ENCODE data around the gene ZWILCH. TPM values are rescaled to one million over a fixed set of nuclear protein-coding genes. Genes with fewer than 3 reads are reported as not detected.

The ZWILCH gene
- total RNA-seq, 1 experiment from 2014 or later = 50.2 TPM

DNA sequence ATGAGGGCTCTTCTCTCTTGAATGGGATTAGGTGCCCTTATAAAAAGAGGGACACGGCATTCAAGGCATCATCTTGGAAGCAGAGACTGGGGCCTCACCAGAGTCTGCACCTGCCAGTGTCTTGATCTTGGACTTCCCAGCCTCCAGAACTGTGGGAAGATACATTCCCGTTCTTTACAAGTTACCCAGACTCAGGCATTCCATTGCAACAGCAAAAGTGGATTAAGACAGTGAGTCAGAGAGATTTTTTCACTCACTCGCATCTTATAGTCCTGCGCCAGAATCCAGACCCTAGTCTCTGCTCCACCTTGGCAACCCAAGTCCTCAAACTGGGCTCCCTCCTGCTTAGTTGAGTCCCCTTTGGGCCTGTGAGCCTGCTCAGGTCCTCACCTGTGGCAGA is 58.0 kb downstream of the ZWILCH start:
- Mint-ChIP-seq H3K27ac (no peak overlapping the region), H3K27me3 (ENCODE audit: low read depth) (no peaks in the 10 kb centered on the region), H3K4me3 (no peak overlapping the region), H3K4me1 (peaks cover 32% of the 10 kb centered on the region), H3K9me3 (no peaks in the 10 kb centered on the region), H3K36me3 (no peaks in the 10 kb centered on the region)
- ATAC-seq (no peak), DNase-seq (ENCODE audit: low spot score) (no peak)
- CTCF ChIA-PET = interaction anchor here (1.1 kb wide), 1 partner anchor 39 kb away, joined by 3 read pairs; no protein-coding TSS in a partner anchor
- TF ChIP-seq ZBTB21 (CRISPR knock-in tag; IDR thresholded peaks at IDR 0.05; ENCODE audit: borderline replicate concordance) (no peak), NFATC4 (CRISPR knock-in tag; IDR thresholded peaks at IDR 0.05) (no peak), MLX (CRISPR knock-in tag; IDR thresholded peaks at IDR 0.05) (no peak), HMGA2 (CRISPR knock-in tag; IDR thresholded peaks at IDR 0.05) (no peak), GRHL2 (CRISPR knock-in tag; IDR thresholded peaks at IDR 0.05; ENCODE audit: insufficient replicate concordance, severe bottlenecking) (no peak), NR2C2 (CRISPR knock-in tag; IDR thresholded peaks at IDR 0.05) (no peak), ZNF232 (CRISPR knock-in tag; IDR thresholded peaks at IDR 0.05) (no peak), CREM (CRISPR knock-in tag; IDR thresholded peaks at IDR 0.05) (no peak), RELA (CRISPR knock-in tag; IDR thresholded peaks at IDR 0.05; ENCODE audit: borderline replicate concordance) (no peak), OVOL2 (CRISPR knock-in tag; IDR thresholded peaks at IDR 0.05; ENCODE audit: borderline replicate concordance) (no peak), IRF2 (CRISPR knock-in tag; IDR thresholded peaks at IDR 0.05; ENCODE audit: borderline replicate concordance, low read depth) (no peak), ETV6 (CRISPR knock-in tag; IDR thresholded peaks at IDR 0.05) (no peak), FOXK1 (CRISPR knock-in tag; IDR thresholded peaks at IDR 0.05) (no peak)
- TF ChIP-seq, protein P1, sequence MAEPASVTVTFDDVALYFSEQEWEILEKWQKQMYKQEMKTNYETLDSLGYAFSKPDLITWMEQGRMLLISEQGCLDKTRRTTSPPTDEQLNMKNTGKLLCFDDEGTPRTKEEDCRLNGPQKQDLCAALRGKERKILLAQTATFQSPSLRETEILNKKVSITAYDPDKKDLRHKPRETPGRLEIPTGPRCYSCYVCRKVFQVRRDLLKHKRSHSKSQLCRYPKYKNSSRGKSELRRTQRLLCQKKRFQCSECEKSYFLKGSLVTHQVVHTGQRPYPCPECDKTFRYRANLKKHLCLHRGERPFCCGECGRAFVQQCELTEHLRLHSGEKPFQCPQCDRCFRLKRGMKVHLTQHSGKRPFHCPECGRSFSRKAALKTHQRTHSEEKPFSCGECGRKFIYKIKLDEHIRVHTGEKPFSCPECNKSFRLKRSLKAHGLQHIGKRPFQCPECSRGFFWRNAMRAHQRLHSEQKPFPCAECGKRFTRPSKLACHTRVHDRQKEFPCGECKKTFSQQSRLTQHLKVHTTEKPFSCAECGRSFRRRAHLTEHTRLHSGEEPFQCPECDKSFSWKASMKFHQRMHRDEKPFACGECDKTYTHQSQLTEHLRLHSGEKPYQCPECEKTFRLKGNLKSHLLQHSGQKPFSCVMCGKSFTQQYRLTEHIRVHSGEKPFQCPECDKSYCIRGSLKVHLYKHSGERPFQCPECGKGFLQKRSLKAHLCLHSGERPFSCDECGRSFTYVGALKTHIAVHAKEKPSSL (CRISPR knock-in tag; conservative IDR thresholded peaks at IDR 0.05) = no peak
- TF ChIP-seq, protein P2, sequence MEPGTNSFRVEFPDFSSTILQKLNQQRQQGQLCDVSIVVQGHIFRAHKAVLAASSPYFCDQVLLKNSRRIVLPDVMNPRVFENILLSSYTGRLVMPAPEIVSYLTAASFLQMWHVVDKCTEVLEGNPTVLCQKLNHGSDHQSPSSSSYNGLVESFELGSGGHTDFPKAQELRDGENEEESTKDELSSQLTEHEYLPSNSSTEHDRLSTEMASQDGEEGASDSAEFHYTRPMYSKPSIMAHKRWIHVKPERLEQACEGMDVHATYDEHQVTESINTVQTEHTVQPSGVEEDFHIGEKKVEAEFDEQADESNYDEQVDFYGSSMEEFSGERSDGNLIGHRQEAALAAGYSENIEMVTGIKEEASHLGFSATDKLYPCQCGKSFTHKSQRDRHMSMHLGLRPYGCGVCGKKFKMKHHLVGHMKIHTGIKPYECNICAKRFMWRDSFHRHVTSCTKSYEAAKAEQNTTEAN (CRISPR knock-in tag; IDR thresholded peaks at IDR 0.05) = no peak
- TF ChIP-seq, protein P3, sequence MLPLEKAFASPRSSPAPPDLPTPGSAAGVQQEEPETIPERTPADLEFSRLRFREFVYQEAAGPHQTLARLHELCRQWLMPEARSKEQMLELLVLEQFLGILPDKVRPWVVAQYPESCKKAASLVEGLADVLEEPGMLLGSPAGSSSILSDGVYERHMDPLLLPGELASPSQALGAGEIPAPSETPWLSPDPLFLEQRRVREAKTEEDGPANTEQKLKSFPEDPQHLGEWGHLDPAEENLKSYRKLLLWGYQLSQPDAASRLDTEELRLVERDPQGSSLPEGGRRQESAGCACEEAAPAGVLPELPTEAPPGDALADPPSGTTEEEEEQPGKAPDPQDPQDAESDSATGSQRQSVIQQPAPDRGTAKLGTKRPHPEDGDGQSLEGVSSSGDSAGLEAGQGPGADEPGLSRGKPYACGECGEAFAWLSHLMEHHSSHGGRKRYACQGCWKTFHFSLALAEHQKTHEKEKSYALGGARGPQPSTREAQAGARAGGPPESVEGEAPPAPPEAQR (CRISPR knock-in tag; IDR thresholded peaks at IDR 0.05) = no peak
- POLR2A ChIA-PET = no interaction called here

- CTCF ChIA-PET = interaction anchor here (0.6 to 1.1 kb wide), 3 partner anchors 10 to 288 kb away, joined by 3 to 7 read pairs (median 3); no protein-coding TSS in a partner anchor
These were observed 58.5 kb downstream of the ZWILCH start for GRCh38 chr15:66563566-66564110.

More at GRCh38 chr15:66563566-66564110, 58.5 kb downstream of the ZWILCH start:
- TF ChIP-seq MLX (CRISPR knock-in tag; IDR thresholded peaks at IDR 0.05) (no peak), ZNF423 (CRISPR knock-in tag; IDR thresholded peaks at IDR 0.05) (no peak), ZNF121 (CRISPR knock-in tag; IDR thresholded peaks at IDR 0.05) (no peak)
- TF ChIP-seq, protein P4, sequence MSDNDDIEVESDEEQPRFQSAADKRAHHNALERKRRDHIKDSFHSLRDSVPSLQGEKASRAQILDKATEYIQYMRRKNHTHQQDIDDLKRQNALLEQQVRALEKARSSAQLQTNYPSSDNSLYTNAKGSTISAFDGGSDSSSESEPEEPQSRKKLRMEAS (CRISPR knock-in tag; IDR thresholded peaks at IDR 0.05) = no peak
- H3K4me1 Mint-ChIP-seq = peaks cover 30% of the 10 kb centered on the region
- no peaks in the 10 kb centered on the region for H3K9me3 Mint-ChIP-seq
- H3K4me3 Mint-ChIP-seq = no peak overlapping the region
- no peaks in the 10 kb centered on the region for H3K36me3 Mint-ChIP-seq
- POLR2A ChIA-PET = no interaction called here
- H3K27me3 Mint-ChIP-seq (ENCODE audit: low read depth) = no peaks in the 10 kb centered on the region
- ATAC-seq = no peak
- no peak for DNase-seq (ENCODE audit: low spot score)
- H3K27ac Mint-ChIP-seq = no peak overlapping the region

Measured in WTC11 (cell line).